Activated CD8-positive, alpha-beta memory T cell treated with anti-CD3 and anti-CD28 coated beads, Interleukin-2, amount 10 ng/mL, durations not matched to agents 7 days and 5 days (primary cell): ENCODE data around the gene NUDT6. TPM values are rescaled to one million over a fixed set of nuclear protein-coding genes. Genes with fewer than 3 reads are reported as not detected.
"Not testable (repeated sequence)": the region's sequence is repeated elsewhere in the genome, so short reads cannot be mapped to it uniquely, and the experiment has no call there.

Experiments
- ATAC-seq: fragments of 150-1000 bp; cut with Tn5 transposase; one replicate; pipeline ENCODE4 v1.10.0; 2021; ENCODE audit warnings: moderate library complexity
- CTCF ChIA-PET: fragments of 350-600 bp; sonication (Branson Sonifier 250); formaldehyde crosslinking; loops from one replicate; lab custom pipeline; 2021; ENCODE audit warnings: antibody characterized with exemption; lab: Charles Lee
- DNase-seq: peaks from one replicate; pipeline ENCODE4 v3.0.0-alpha.2; 2020
- H3K27ac Mint-ChIP-seq: one replicate; pipeline ENCODE4 v1.8.0; 2021; ENCODE audit warnings: mild to moderate bottlenecking, mixed read lengths
- H3K27me3 Mint-ChIP-seq: one replicate; pipeline ENCODE4 v1.8.0; 2021; ENCODE audit warnings: mixed read lengths
- H3K36me3 Mint-ChIP-seq: one replicate; pipeline ENCODE4 v1.8.0; 2021; ENCODE audit warnings: mild to moderate bottlenecking, mixed read lengths
- H3K4me1 Mint-ChIP-seq: one replicate; pipeline ENCODE4 v1.8.0; 2021; ENCODE audit warnings: mixed read lengths
- H3K4me3 Mint-ChIP-seq: one replicate; pipeline ENCODE4 v1.8.0; 2021; ENCODE audit warnings: mild to moderate bottlenecking, moderate library complexity, mixed read lengths
- H3K9me3 Mint-ChIP-seq: one replicate; pipeline ENCODE4 v1.8.0; 2022; ENCODE audit warnings: low read depth, mixed read lengths
- total RNA-seq, 2 experiments: library from RNA; stranded (reverse); gene quantifications; one replicate each; pipeline ENCODE4 v1.2.3, GENCODE V29; 2021

The NUDT6 gene
- total RNA-seq, 2 experiments from 2014 or later = 14.7 to 15.6 TPM

DNA sequence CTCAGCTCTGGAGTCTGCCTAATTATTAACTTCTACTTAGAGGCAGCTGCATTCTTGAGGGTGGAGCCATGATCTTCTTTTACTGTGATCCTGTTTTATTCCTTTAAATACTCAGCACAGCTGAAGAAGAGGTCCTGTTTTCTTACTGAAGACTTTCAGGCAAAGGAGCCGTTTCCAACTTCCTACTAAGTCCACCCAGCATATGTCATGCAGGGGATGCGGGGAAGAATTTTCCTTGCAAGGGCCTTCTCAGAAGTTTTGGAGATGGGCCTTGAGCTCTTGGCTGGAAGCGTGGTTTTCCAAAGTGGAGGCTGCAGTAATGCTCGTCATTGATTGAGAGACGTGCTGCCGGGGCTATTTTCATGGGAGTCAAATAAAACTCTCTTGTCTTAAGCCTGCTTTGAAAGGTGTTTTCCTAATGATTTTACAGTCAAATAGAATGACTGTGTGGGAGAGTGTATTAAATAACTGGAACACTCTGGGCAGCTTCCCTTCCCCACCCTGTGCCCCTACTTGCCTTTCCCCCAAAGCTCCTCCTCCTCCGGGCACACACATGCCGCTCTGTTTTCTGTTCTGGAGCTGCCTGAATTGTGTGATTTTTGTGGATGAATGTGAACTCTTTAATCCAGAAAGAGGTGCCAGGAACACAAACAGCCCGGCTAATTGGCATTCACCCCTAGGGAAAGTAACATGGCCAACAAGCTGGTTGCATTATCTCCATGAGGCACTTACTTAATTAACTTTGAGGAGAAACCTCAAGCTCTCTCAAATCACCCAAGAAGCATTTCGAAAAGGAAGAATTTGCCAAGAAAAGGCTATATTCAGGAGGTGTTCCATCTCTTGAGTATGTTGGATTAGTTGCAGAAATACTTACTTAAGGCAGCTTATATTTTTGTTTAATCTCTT lies 67.7 kb downstream of the NUDT6 start:
- Mint-ChIP-seq H3K4me3 (no peak overlapping the region), H3K27ac (no peak overlapping the region), H3K9me3 (no peaks in the 10 kb centered on the region), H3K36me3 (peaks cover 2% of the 10 kb centered on the region), H3K27me3 (peaks cover 46% of the 10 kb centered on the region), H3K4me1 (peaks cover 2% of the 10 kb centered on the region)
- DNase-seq (no peak), ATAC-seq (no peak)
- CTCF ChIA-PET = interaction anchor here (0.8 kb wide), 1 partner anchor 27 kb away, joined by 3 read pairs; no protein-coding TSS in a partner anchor

GRCh38 chr4:122851568-122851967 lies 70.8 kb downstream of the NUDT6 start:
- H3K9me3 Mint-ChIP-seq = peaks cover 2% of the 10 kb centered on the region
- no peak overlapping the region for H3K27ac Mint-ChIP-seq
- CTCF ChIA-PET = no interaction called here
- no peak for DNase-seq
- ATAC-seq = no peak
- H3K4me3 Mint-ChIP-seq = no peak overlapping the region
- H3K4me1 Mint-ChIP-seq = peaks cover 2% of the 10 kb centered on the region
- peaks cover 30% of the 10 kb centered on the region for H3K27me3 Mint-ChIP-seq
- peaks cover 2% of the 10 kb centered on the region for H3K36me3 Mint-ChIP-seq

DNA sequence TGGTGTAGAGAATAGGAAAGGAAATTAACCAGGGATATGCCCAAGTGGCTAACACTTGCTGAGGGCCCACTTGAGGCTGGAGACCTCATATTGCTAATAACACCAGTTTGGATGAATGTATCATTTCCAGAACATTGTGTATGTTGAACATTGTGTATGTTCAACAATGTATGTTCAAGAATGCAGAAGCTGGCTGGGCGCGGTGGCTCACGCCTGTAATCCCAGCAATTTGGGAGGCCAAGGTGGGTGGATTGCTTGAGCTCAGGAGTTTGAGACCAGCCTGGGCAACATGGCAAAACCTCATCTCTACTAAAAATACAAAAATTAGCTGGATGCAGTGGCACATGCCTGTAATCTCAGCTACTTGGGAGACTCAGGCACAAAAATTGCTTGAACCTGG lies 72.6 kb downstream of the NUDT6 start:
- Mint-ChIP-seq H3K4me1 (peaks cover 10% of the 10 kb centered on the region), H3K27me3 (peaks cover 29% of the 10 kb centered on the region)
- DNase-seq, H3K36me3 Mint-ChIP-seq, H3K27ac Mint-ChIP-seq, H3K9me3 Mint-ChIP-seq, H3K4me3 Mint-ChIP-seq, CTCF ChIA-PET, ATAC-seq: not testable (repeated sequence)

DNA sequence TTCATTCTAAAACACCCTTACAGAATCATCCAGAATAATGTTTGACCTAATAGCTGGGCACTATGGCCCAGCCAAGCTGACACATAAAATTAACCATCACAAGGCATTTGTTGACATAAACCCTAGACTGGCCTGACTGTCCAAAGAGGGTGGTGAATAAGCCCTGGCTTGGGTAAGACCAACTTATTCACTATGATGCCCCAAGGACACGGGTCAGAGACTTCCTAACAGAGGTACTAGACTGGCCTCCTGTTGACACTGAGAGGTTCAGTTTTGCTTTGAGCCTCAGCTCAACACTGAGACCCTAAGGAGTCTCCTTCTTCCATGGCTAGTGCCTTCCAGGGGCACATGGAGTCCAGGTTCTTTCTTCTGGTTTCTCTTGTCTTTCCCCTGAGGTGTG lies 74.5 kb downstream of the NUDT6 start:
- Mint-ChIP-seq H3K4me1 (peaks cover 10% of the 10 kb centered on the region), H3K36me3 (peaks cover 4% of the 10 kb centered on the region), H3K27ac (no peak overlapping the region), H3K27me3 (peaks cover 28% of the 10 kb centered on the region), H3K9me3 (peaks cover 2% of the 10 kb centered on the region), H3K4me3 (no peak overlapping the region)
- no peak for DNase-seq
- CTCF ChIA-PET = no interaction called here
- ATAC-seq = no peak

DNA sequence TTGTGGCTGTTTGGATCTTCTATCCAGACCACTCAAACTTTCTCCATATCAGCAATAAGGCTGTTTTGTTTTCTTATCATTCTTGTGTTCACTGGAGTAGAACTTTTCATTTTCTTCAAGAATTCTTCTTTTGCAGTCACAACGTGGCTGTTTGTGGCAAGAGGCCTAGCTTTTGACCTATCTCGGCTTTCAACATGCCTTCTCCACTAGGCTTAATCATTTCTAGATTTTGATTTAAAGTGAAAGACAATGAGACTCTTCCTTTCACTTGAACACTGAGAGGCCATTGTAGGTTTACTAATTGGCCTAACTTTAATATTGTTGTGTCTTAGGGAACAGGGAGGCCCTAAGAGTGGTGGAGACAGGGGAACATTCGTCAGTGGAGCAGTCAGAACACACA lies 76.6 kb downstream of the NUDT6 start:
- Mint-ChIP-seq H3K4me3 (no peak overlapping the region), H3K27ac (no peak overlapping the region), H3K4me1 (peaks cover 10% of the 10 kb centered on the region), H3K9me3 (peaks cover 2% of the 10 kb centered on the region), H3K27me3 (peaks cover 12% of the 10 kb centered on the region), H3K36me3 (peaks cover 4% of the 10 kb centered on the region)
- no peak for DNase-seq
- no peak for ATAC-seq
- CTCF ChIA-PET = no interaction called here

GRCh38 chr4:122845066-122845465 lies 77.3 kb downstream of the NUDT6 start:
- H3K36me3 Mint-ChIP-seq = peaks cover 2% of the 10 kb centered on the region
- ATAC-seq = no peak
- no peak overlapping the region for H3K4me3 Mint-ChIP-seq
- DNase-seq = no peak
- CTCF ChIA-PET = interaction anchor here (1.1 kb wide), 1 partner anchor 16 kb away, joined by 3 read pairs; no protein-coding TSS in a partner anchor
- peaks cover 10% of the 10 kb centered on the region for H3K4me1 Mint-ChIP-seq
- H3K27ac Mint-ChIP-seq = no peak overlapping the region
- H3K27me3 Mint-ChIP-seq = peaks cover 9% of the 10 kb centered on the region
- H3K9me3 Mint-ChIP-seq = peaks cover 2% of the 10 kb centered on the region

GRCh38 chr4:122844391-122844790 lies 78.0 kb downstream of the NUDT6 start:
- peaks cover 11% of the 10 kb centered on the region for H3K27me3 Mint-ChIP-seq
- CTCF ChIA-PET = interaction anchor here (1.1 kb wide), 1 partner anchor 16 kb away, joined by 3 read pairs; no protein-coding TSS in a partner anchor
- not testable (repeated sequence) for H3K27ac Mint-ChIP-seq, H3K4me3 Mint-ChIP-seq, ATAC-seq, H3K36me3 Mint-ChIP-seq, H3K9me3 Mint-ChIP-seq, DNase-seq
- H3K4me1 Mint-ChIP-seq = peaks cover 10% of the 10 kb centered on the region

GRCh38 chr4:122842984-122843531 lies 79.3 kb downstream of the NUDT6 start:
- Mint-ChIP-seq H3K36me3 (peaks cover 2% of the 10 kb centered on the region), H3K27ac (no peak overlapping the region), H3K4me3 (no peak overlapping the region), H3K27me3 (peaks cover 14% of the 10 kb centered on the region), H3K9me3 (no peaks in the 10 kb centered on the region), H3K4me1 (peaks cover 10% of the 10 kb centered on the region)
- CTCF ChIA-PET = no interaction called here
- ATAC-seq (no peak), DNase-seq (no peak)

Other genes starting within 250 kb of the NUDT6 start
- 1 to 10 TPM; 2.1 to 3.6 TPM for gene BBS12, start 189.9 kb downstream of the NUDT6 start, total RNA-seq
- gene FGF2, start 95.8 kb downstream of the NUDT6 start, total RNA-seq = 1 to 10 TPM in 1 of 2 experiments, under 1 TPM in 1; 0.09 to 2.9 TPM